SJCRH30 (cell line): Measurements from ENCODE around the gene UNC13B. TPM values are rescaled to one million over a fixed set of nuclear protein-coding genes. Genes with fewer than 3 reads are reported as not detected.
A peak's percentile ranks its signal among the peaks of the same experiment; 100 is the strongest.
"Not testable (repeated sequence)": the region's sequence is repeated elsewhere in the genome, so short reads cannot be mapped to it uniquely, and the experiment has no call there.

Experiments
- DNase-seq, 2 experiments: peaks; one replicate each; pipeline ENCODE4 v3.0.0-alpha.2; 2015 to 2020
- H3K27ac ChIP-seq: fragments of 250-450 bp; sonication (Bioruptor Pico); 2 replicates; pipeline ENCODE4 v1.5.1; 2020; ENCODE audit warnings: mild to moderate bottlenecking, moderate library complexity
- H3K27me3 ChIP-seq: fragments of 250-450 bp; sonication (Bioruptor Pico); 2 replicates; pipeline ENCODE4 v1.5.1; 2020; ENCODE audit warnings: mild to moderate bottlenecking, moderate library complexity
- H3K36me3 ChIP-seq: fragments of 250-450 bp; sonication (Bioruptor Pico); 2 replicates; pipeline ENCODE4 v1.5.1; 2020; ENCODE audit warnings: mild to moderate bottlenecking, moderate library complexity
- H3K4me1 ChIP-seq: fragments of 250-450 bp; sonication (Bioruptor Pico); 2 replicates; pipeline ENCODE4 v1.5.1; 2020; ENCODE audit warnings: mild to moderate bottlenecking, moderate library complexity
- H3K4me3 ChIP-seq: fragments of 250-450 bp; sonication (Bioruptor Pico); 2 replicates; pipeline ENCODE4 v1.5.1; 2020; ENCODE audit warnings: mild to moderate bottlenecking, moderate library complexity
- H3K9me3 ChIP-seq: fragments of 250-450 bp; sonication (Bioruptor Pico); replicated peaks from 2 replicates; pipeline ENCODE4 v1.5.1; 2020; ENCODE audit warnings: mild to moderate bottlenecking, moderate library complexity
- total RNA-seq: library from RNA; depleted of rRNA; stranded (reverse); fragments of >200 nt; shearing (Covaris generic); gene quantifications from 2 replicates; pipeline ENCODE4 v1.2.3, GENCODE V29; 2014

UNC13B gene
- total RNA-seq, 1 experiment from 2014 or later: 2.0 TPM

- H3K4me1 ChIP-seq, H3K4me3 ChIP-seq, DNase-seq, H3K27me3 ChIP-seq, H3K9me3 ChIP-seq, H3K27ac ChIP-seq, H3K36me3 ChIP-seq: not testable (repeated sequence)
Measured at GRCh38 chr9:35182401-35182800, 20.6 kb downstream of the UNC13B start.

GRCh38 chr9:35182996-35183754 is 21.4 kb downstream of the UNC13B start:
- not testable (repeated sequence) for DNase-seq, H3K9me3 ChIP-seq

GRCh38 chr9:35183755-35184480 is 22.1 kb downstream of the UNC13B start:
- H3K4me1 ChIP-seq, H3K9me3 ChIP-seq, H3K4me3 ChIP-seq, DNase-seq, H3K36me3 ChIP-seq, H3K27me3 ChIP-seq, H3K27ac ChIP-seq: not testable (repeated sequence)

More at GRCh38 chr9:35182996-35183754, 21.4 kb downstream of the UNC13B start:
- not testable (repeated sequence) for H3K27ac ChIP-seq, H3K36me3 ChIP-seq, H3K27me3 ChIP-seq, H3K4me1 ChIP-seq, H3K4me3 ChIP-seq

GRCh38 chr9:35186524-35186923 is 24.7 kb downstream of the UNC13B start:
- no peak overlapping the region for H3K27ac ChIP-seq
- no peaks in the 10 kb centered on the region for H3K4me1 ChIP-seq
- no peaks in the 10 kb centered on the region for H3K9me3 ChIP-seq
- no peaks in the 10 kb centered on the region for H3K27me3 ChIP-seq
- H3K4me3 ChIP-seq: no peak overlapping the region
- no peaks in the 10 kb centered on the region for H3K36me3 ChIP-seq
- no peak for DNase-seq

GRCh38 chr9:35190203-35190602 is 28.4 kb downstream of the UNC13B start:
- Histone ChIP-seq H3K27me3 (no peaks in the 10 kb centered on the region), H3K4me3 (no peak overlapping the region), H3K36me3 (no peaks in the 10 kb centered on the region), H3K4me1 (no peaks in the 10 kb centered on the region), H3K9me3 (no peaks in the 10 kb centered on the region), H3K27ac (no peak overlapping the region)
- no peak for DNase-seq

GRCh38 chr9:35191105-35191504 is 29.3 kb downstream of the UNC13B start:
- DNase-seq: no peak
- H3K27ac ChIP-seq: no peak overlapping the region
- no peaks in the 10 kb centered on the region for H3K36me3 ChIP-seq
- H3K27me3 ChIP-seq: no peaks in the 10 kb centered on the region
- H3K9me3 ChIP-seq: no peaks in the 10 kb centered on the region
- H3K4me1 ChIP-seq: peaks cover 4% of the 10 kb centered on the region; the same call in 1 of the 2 replicates
- no peak overlapping the region for H3K4me3 ChIP-seq

- Histone ChIP-seq H3K4me3 (no peak overlapping the region), H3K27me3 (no peaks in the 10 kb centered on the region), H3K4me1 (peaks cover 4% of the 10 kb centered on the region; the same call in 1 of the 2 replicates), H3K36me3 (no peaks in the 10 kb centered on the region), H3K27ac (no peak overlapping the region), H3K9me3 (no peaks in the 10 kb centered on the region)
- peak in 1 of 2 experiments; percentile 7 for DNase-seq
Measured at GRCh38 chr9:35193762-35194161, 32.0 kb downstream of the UNC13B start.

GRCh38 chr9:35195683-35196082 is 33.9 kb downstream of the UNC13B start:
- no peak overlapping the region for H3K4me3 ChIP-seq

GRCh38 chr9:35198191-35198590 is 36.4 kb downstream of the UNC13B start:
- Histone ChIP-seq H3K9me3 (no peaks in the 10 kb centered on the region; the same call in 1 of the 2 replicates), H3K36me3 (no peaks in the 10 kb centered on the region), H3K4me3 (no peak overlapping the region), H3K27me3 (no peaks in the 10 kb centered on the region), H3K4me1 (peaks cover 4% of the 10 kb centered on the region; the same call in 1 of the 2 replicates), H3K27ac (no peak overlapping the region)
- DNase-seq: no peak

More at GRCh38 chr9:35195683-35196082, 33.9 kb downstream of the UNC13B start:
- peaks cover 4% of the 10 kb centered on the region; the same call in 1 of the 2 replicates for H3K4me1 ChIP-seq
- no peaks in the 10 kb centered on the region for H3K36me3 ChIP-seq
- peak in 1 of 2 experiments; percentile 8 for DNase-seq
- peak overlapping the region; percentile 45; the same call in 1 of the 2 replicates for H3K27ac ChIP-seq
- no peaks in the 10 kb centered on the region for H3K27me3 ChIP-seq
- H3K9me3 ChIP-seq: no peaks in the 10 kb centered on the region

- no peaks in the 10 kb centered on the region; the same call in 1 of the 2 replicates for H3K9me3 ChIP-seq
- no peaks in the 10 kb centered on the region for H3K27me3 ChIP-seq
- H3K4me1 ChIP-seq: no peaks in the 10 kb centered on the region
- H3K4me3 ChIP-seq: no peak overlapping the region
- H3K36me3 ChIP-seq: no peaks in the 10 kb centered on the region
- DNase-seq: no peak
- H3K27ac ChIP-seq: no peak overlapping the region
Measured at GRCh38 chr9:35203528-35203927, 41.7 kb downstream of the UNC13B start.

GRCh38 chr9:35205340-35205739 is 43.5 kb downstream of the UNC13B start:
- H3K27ac ChIP-seq: no peak overlapping the region
- no peaks in the 10 kb centered on the region for H3K27me3 ChIP-seq
- H3K4me1 ChIP-seq: no peaks in the 10 kb centered on the region
- no peaks in the 10 kb centered on the region for H3K36me3 ChIP-seq
- H3K9me3 ChIP-seq: no peaks in the 10 kb centered on the region; the same call in 1 of the 2 replicates
- no peak for DNase-seq
- H3K4me3 ChIP-seq: no peak overlapping the region

GRCh38 chr9:35211854-35212253 is 50.0 kb downstream of the UNC13B start:
- Histone ChIP-seq H3K36me3 (no peaks in the 10 kb centered on the region), H3K4me1 (no peaks in the 10 kb centered on the region), H3K9me3 (no peaks in the 10 kb centered on the region), H3K27me3 (0 out of 2 replicates have a peak, but pooled peaks cover 3% of the 10 kb centered on the region), H3K27ac (no peak overlapping the region), H3K4me3 (no peak overlapping the region)
- DNase-seq: no peak

- Histone ChIP-seq H3K36me3 (no peaks in the 10 kb centered on the region), H3K27ac (no peak overlapping the region), H3K27me3 (0 out of 2 replicates have a peak, but pooled peaks cover 3% of the 10 kb centered on the region), H3K4me3 (no peak overlapping the region), H3K9me3 (no peaks in the 10 kb centered on the region), H3K4me1 (no peaks in the 10 kb centered on the region)
- no peak for DNase-seq
Measured at GRCh38 chr9:35220659-35221338, 59.0 kb downstream of the UNC13B start.

- Histone ChIP-seq H3K27me3 (no peaks in the 10 kb centered on the region), H3K4me3 (no peak overlapping the region), H3K27ac (no peak overlapping the region), H3K36me3 (no peaks in the 10 kb centered on the region), H3K4me1 (no peaks in the 10 kb centered on the region), H3K9me3 (no peaks in the 10 kb centered on the region)
- DNase-seq: no peak
Measured at GRCh38 chr9:35225677-35226076, 63.9 kb downstream of the UNC13B start.

- H3K4me1 ChIP-seq: no peaks in the 10 kb centered on the region
- H3K36me3 ChIP-seq: no peaks in the 10 kb centered on the region
- no peak for DNase-seq
- no peaks in the 10 kb centered on the region for H3K27me3 ChIP-seq
- H3K27ac ChIP-seq: no peak overlapping the region
- H3K9me3 ChIP-seq: no peaks in the 10 kb centered on the region
- H3K4me3 ChIP-seq: no peak overlapping the region
Measured at GRCh38 chr9:35226651-35227050, 64.8 kb downstream of the UNC13B start.
